HepG2 (cell line): ENCODE measurements around the gene ASB4. TPM values are rescaled to one million over a fixed set of nuclear protein-coding genes. Genes with fewer than 3 reads are reported as not detected.

Experiments
- ATAC-seq: fragments of 200-7000 bp; cut with Tn5 transposase; 3 replicates; pipeline ENCODE4 v1.9.1; 2020; ENCODE audit warnings: mild to moderate bottlenecking, moderate library complexity
- BruUV-seq: library from RNA; stranded (reverse); fragments of 400-500 nt; replicated peaks from 2 replicates; lab custom pipeline; 2021; lab: Mats Ljungman, UMichigan
- CTCF ChIA-PET: fragments of 300-600 bp; formaldehyde crosslinking; extraction: SDS; loops from one replicate; lab custom pipeline; 2021; ENCODE audit warnings: low total read pairs, inconsistent platforms, low intra/inter-chr PET ratio; lab: Yijun Ruan, JAX
- POLR2A ChIA-PET: fragments of 350-600 bp; sonication (Branson Sonifier 250); formaldehyde crosslinking; loops from one replicate; lab custom pipeline; 2020; ENCODE audit warnings: antibody characterized with exemption, inconsistent platforms; lab: Yijun Ruan, JAX
- DNase-seq: peaks from one replicate; pipeline ENCODE4 v3.0.0-alpha.2; 2015; ENCODE audit warnings: low spot score
- FAIRE-seq: peaks from 3 replicates; lab custom pipeline; 2011; peaks lifted over from hg19 to GRCh38; lab: Jason Lieb, UNC
- H2AFZ ChIP-seq: one replicate; pipeline ENCODE4 v1.6.1; 2011; ENCODE audit warnings: low read length, inconsistent platforms
- H3K27ac ChIP-seq: fragments of 300-600 bp; 3 replicates; pipeline ENCODE4 v1.8.0; 2011; ENCODE audit warnings: mixed run types, mild to moderate bottlenecking, mixed read lengths, low read length, inconsistent platforms; ENCODE audit not compliant: insufficient read depth; ENCODE audit errors: extremely low read length
- H3K27me3 ChIP-seq, 2 experiments: fragments of 200-600 bp in 1 of 2; 2 replicates in 1 of 2; 3 replicates in 1 of 2; pipeline versions ENCODE4 v1.6.0 to v1.8.0; 2011; ENCODE audit warnings: low read length in 2 of 2, mild to moderate bottlenecking in 2 of 2, moderate library complexity in 2 of 2, inconsistent platforms in 1 of 2; ENCODE audit not compliant: insufficient read depth in 2 of 2, control insufficient read depth in 1 of 2
- H3K36me3 ChIP-seq, 2 experiments: fragments of 200-600 bp in 1 of 2; replicated peaks in 1 of 2; 2 replicates in 1 of 2; 3 replicates in 1 of 2; pipeline versions ENCODE4 v1.5.1 to v1.8.0; 2011; ENCODE audit warnings: low read length in 2 of 2, inconsistent platforms in 1 of 2; ENCODE audit not compliant: insufficient read depth in 2 of 2, control insufficient read depth in 1 of 2
- H3K4me1 ChIP-seq: 2 replicates; pipeline ENCODE4 v1.5.1; 2012; ENCODE audit warnings: low read length, inconsistent platforms; ENCODE audit not compliant: insufficient read depth
- H3K4me2 ChIP-seq: 2 replicates; pipeline ENCODE4 v1.6.0; 2011; ENCODE audit warnings: low read depth, low read length, inconsistent platforms
- H3K4me3 ChIP-seq, 3 experiments: fragments of 200-600 bp in 1 of 3; sonication (generic), shearing (Covaris generic) in 1 of 3; replicated peaks in 1 of 3; 2 replicates each; pipeline ENCODE4 v1.5.1; 2011 to 2016; ENCODE audit warnings: low read length in 3 of 3, inconsistent platforms in 2 of 3, low read depth in 2 of 3, mild to moderate bottlenecking in 2 of 3, control low read depth in 1 of 3, mixed read lengths in 1 of 3; ENCODE audit not compliant: insufficient read depth in 1 of 3
- H3K79me2 ChIP-seq: one replicate; pipeline ENCODE4 v1.6.1; 2011; ENCODE audit warnings: low read length, inconsistent platforms; ENCODE audit not compliant: insufficient read depth
- H3K9ac ChIP-seq: 2 replicates; pipeline ENCODE4 v1.6.0; 2011; ENCODE audit warnings: mild to moderate bottlenecking, low read depth, low read length, inconsistent platforms; ENCODE audit not compliant: insufficient read depth
- H3K9me3 ChIP-seq: 2 replicates; pipeline ENCODE4 v1.5.1; 2012; ENCODE audit warnings: mild to moderate bottlenecking, low read length
- H4K20me1 ChIP-seq: 2 replicates; pipeline ENCODE4 v1.6.0; 2011; ENCODE audit warnings: inconsistent platforms, mild to moderate bottlenecking, low read length, moderate library complexity; ENCODE audit not compliant: insufficient read depth
- CEBPG ChIP-seq: IDR thresholded peaks from 2 replicates; pipeline ENCODE4 v1.6.1; 2016
- CTCF ChIP-seq: sonication (generic); formaldehyde crosslinking; IDR thresholded peaks from 2 replicates; pipeline ENCODE4 v1.5.0; 2020; ENCODE audit warnings: mild to moderate bottlenecking, missing genetic modification reagents, moderate library complexity
- GATAD1 ChIP-seq: IDR thresholded peaks from 2 replicates; pipeline ENCODE4 v1.6.1; 2016; ENCODE audit warnings: missing genetic modification reagents, missing compliant biosample characterization
- GATAD2A ChIP-seq: IDR thresholded peaks from 2 replicates; pipeline ENCODE4 v1.6.1; 2016
- HDAC2 ChIP-seq: sonication (generic); formaldehyde crosslinking; IDR thresholded peaks from 2 replicates; pipeline ENCODE4 v1.4.0; 2020; ENCODE audit warnings: missing genetic modification reagents
- IRF2 ChIP-seq: IDR thresholded peaks from 2 replicates; pipeline ENCODE4 v1.6.1; 2018; ENCODE audit warnings: missing genetic modification reagents, missing compliant biosample characterization
- KLF16 ChIP-seq, 2 experiments: sonication (generic) in 1 of 2; formaldehyde crosslinking in 1 of 2; IDR thresholded peaks; 2 replicates each; pipeline versions ENCODE4 v1.6.1 to v1.8.0; 2016 to 2023; ENCODE audit warnings: missing genetic modification reagents in 2 of 2, missing compliant biosample characterization in 1 of 2
- MIXL1 ChIP-seq: IDR thresholded peaks from 2 replicates; pipeline ENCODE4 v1.6.1; 2016
- MLXIP ChIP-seq: sonication (generic); formaldehyde crosslinking; IDR thresholded peaks from 2 replicates; pipeline ENCODE4 v1.9.0; 2021; ENCODE audit warnings: missing genetic modification reagents, borderline replicate concordance
- NFE2 ChIP-seq: sonication (generic); formaldehyde crosslinking; IDR thresholded peaks from 2 replicates; pipeline ENCODE4 v1.4.0; 2020; ENCODE audit warnings: missing genetic modification reagents
- RXRB ChIP-seq: IDR thresholded peaks from 2 replicates; pipeline ENCODE4 v1.6.1; 2016; ENCODE audit warnings: borderline replicate concordance, missing genetic modification reagents, missing compliant biosample characterization
- SOX13 ChIP-seq, 3 experiments: fragments of 450-650 bp in 1 of 3; sonication (generic) in 1 of 3; formaldehyde crosslinking in 1 of 3; IDR thresholded peaks in 2 of 3; conservative IDR thresholded peaks in 1 of 3; 2 replicates each; pipeline versions ENCODE4 v1.5.0 to v1.6.1; 2016 to 2020; ENCODE audit warnings: antibody characterized with exemption in 1 of 3, mild to moderate bottlenecking in 1 of 3, missing compliant biosample characterization in 1 of 3, missing genetic modification reagents in 1 of 3, moderate library complexity in 1 of 3
- STAG1 ChIP-seq: sonication (generic); formaldehyde crosslinking; IDR thresholded peaks from 2 replicates; pipeline ENCODE4 v1.4.0; 2020; ENCODE audit warnings: missing genetic modification reagents
- TBX2 ChIP-seq: sonication (generic); formaldehyde crosslinking; IDR thresholded peaks from 2 replicates; pipeline ENCODE4 v1.5.0; 2020; ENCODE audit warnings: missing genetic modification reagents, mild to moderate bottlenecking, borderline replicate concordance
- ZNF121 ChIP-seq: sonication (generic); formaldehyde crosslinking; IDR thresholded peaks from 2 replicates; pipeline ENCODE4 v1.5.0; 2020; ENCODE audit warnings: mild to moderate bottlenecking, missing genetic modification reagents
- ZNF574 ChIP-seq: sonication (generic); formaldehyde crosslinking; IDR thresholded peaks from 2 replicates; pipeline ENCODE4 v1.4.0; 2020; ENCODE audit warnings: missing genetic modification reagents
- ZNF740 ChIP-seq: sonication (generic); formaldehyde crosslinking; IDR thresholded peaks from 2 replicates; pipeline ENCODE4 v1.4.0; 2020; ENCODE audit warnings: missing genetic modification reagents
- WGBS: methylation state at CpG from one replicate; pipeline ENCODE4 v1.1.6; 2017; ENCODE audit warnings: low lambda C conversion rate; 5-methylcytosine and 5-hydroxymethylcytosine counted together
- in situ Hi-C: cut with HindIII; loops from 2 replicates; pipeline ENCODE4 v1.10.0; 2017; ENCODE audit warnings: low pct_unique_long_range_greater_than_20kb; ENCODE audit not compliant: extremely low pct_ligation_motif_present
- intact Hi-C: fragments of 100-400 bp; cut with micrococcal nuclease; formaldehyde crosslinking; loops from one replicate; pipeline ENCODE4 v1.10.0; 2022; ENCODE audit not compliant: unreplicated experiment
- polyA plus RNA-seq, 8 experiments: library from polyadenylated mRNA; depleted of rRNA in 3 of 8; stranded (reverse) in 7 of 8; unstranded in 1 of 8; fragments of >200 nt; fragmentation: Illumina TruSeq in 4 of 8; extraction: Trizol in 4 of 8; gene quantifications; 2 replicates each; pipeline versions ENCODE4 v1.2.1 to v1.2.3, GENCODE V29; 2011 to 2016; ENCODE audit warnings: low read depth in 4 of 8, missing spikeins in 1 of 8, mixed read lengths in 1 of 8; ENCODE audit not compliant: insufficient read depth in 1 of 8
- total RNA-seq, 5 experiments: library from RNA; depleted of rRNA; stranded (reverse); fragments of >200 nt; fragmentation: Illumina TruSeq; extraction: Trizol; gene quantifications; 2 replicates each; pipeline ENCODE4 v1.2.3, GENCODE V29; 2016; ENCODE audit warnings: low read depth in 1 of 5

ASB4 gene
- total and polyA plus RNA-seq, 2 of the 13 experiments (the other 11 are each of a cell fraction or from before 2014, with no cell fraction given), result 1.1 to 4.0 TPM

- H3K36me3 ChIP-seq, result no peaks in the 10 kb centered on the region
- no peaks in the 10 kb centered on the region for H3K27me3 ChIP-seq
- H3K9me3 ChIP-seq, result no peaks in the 10 kb centered on the region
- H3K27ac ChIP-seq, result no peak overlapping the region
- BruUV-seq, result no TSS peak
- no peaks in the 10 kb centered on the region for H3K79me2 ChIP-seq
- peak; percentile 97 for ATAC-seq
- intact Hi-C loops, result loop anchor here (1.0 to 2.0 kb wide), 2 partner anchors 15 to 176 kb away; no protein-coding TSS in a partner anchor
- in situ Hi-C loops, result no loop called here
- H3K9ac ChIP-seq, result no peak overlapping the region
- H3K4me3 ChIP-seq, result no peak overlapping the region; a peak in 1 of 6 replicates
- H3K4me1 ChIP-seq, result peaks cover 10% of the 10 kb centered on the region; the same call in 1 of the 2 replicates
- peak overlapping the region; percentile 49 for H3K4me2 ChIP-seq
- H2AFZ ChIP-seq, result no peak overlapping the region
- ChIA-PET CTCF (interaction anchor here (1.9 to 3.4 kb wide), 3 partner anchors 16 to 177 kb away, joined by 5 to 52 read pairs (median 10); no protein-coding TSS in a partner anchor), POLR2A (interaction anchor here (0.6 to 1.2 kb wide), 3 partner anchors 77 to 177 kb away, joined by 3 to 4 read pairs (median 3); partner anchors contain the start of gene PON2)
- DNase-seq, result peak; percentile 75
- no peaks in the 10 kb centered on the region for H4K20me1 ChIP-seq
- FAIRE-seq, result peak; percentile 26
- WGBS, result 17% methylated on average over 6 of the region's 6 CpGs
- TF ChIP-seq RXRB (CRISPR knock-in tag), result peak; percentile 43; the same call in 1 of the 2 replicates
- TF ChIP-seq IRF2 (CRISPR knock-in tag), result 0 out of 2 replicates have a peak, but pooled peaks have one; percentile 31
- no peak for TF ChIP-seq HDAC2 (CRISPR knock-in tag)
- TF ChIP-seq CEBPG (CRISPR knock-in tag), result peak; percentile 26; the same call in 1 of the 2 replicates
- no peak for TF ChIP-seq ZNF574 (CRISPR knock-in tag)
- TF ChIP-seq GATAD2A (CRISPR knock-in tag), result 0 out of 2 replicates have a peak, but pooled peaks have one; percentile 12
- TF ChIP-seq GATAD1, result no peak
- peak; percentile 77 for TF ChIP-seq STAG1
- TF ChIP-seq CTCF (CRISPR knock-in tag), result peak; percentile 82
- TF ChIP-seq SOX13 (IDR thresholded peaks at IDR 0.05), result no peak
- TF ChIP-seq SOX13 (CRISPR knock-in tag; conservative IDR thresholded peaks at IDR 0.05 in 1 of 2, IDR thresholded peaks at IDR 0.05 in 1 of 2), result no peak
- no peak for TF ChIP-seq MLXIP (CRISPR knock-in tag)
- TF ChIP-seq TBX2 (CRISPR knock-in tag), result no peak
- TF ChIP-seq ZNF740 (CRISPR knock-in tag), result no peak
- TF ChIP-seq ZNF121 (CRISPR knock-in tag), result no peak
- peak; percentile 64; the same call in 1 of the 2 replicates for TF ChIP-seq MIXL1
- 0 out of 4 replicates have a peak, but pooled peaks of 1 of the 2 experiments have one; percentile 33 for TF ChIP-seq KLF16 (CRISPR knock-in tag; IDR thresholded peaks at IDR 0.05)
- TF ChIP-seq NFE2 (CRISPR knock-in tag), result peak; percentile 57; the same call in 1 of the 2 replicates
Measured at GRCh38 chr7:95511716-95512260, 26.0 kb downstream of the ASB4 start.
